BLaER1 treated with 17β-estradiol and CSF1 and Interleukin-3, amounts not matched to agents 10 nM and 100 nM (cell line): ENCODE measurements around the gene ZIC5.

Experiments
- H3K27ac ChIP-seq, 11 experiments: shearing (Covaris generic); formaldehyde crosslinking; 2 replicates each; pipeline ENCODE4 v1.8.1; 2022
- H3K27me3 ChIP-seq, 11 experiments: shearing (Covaris generic); formaldehyde crosslinking; 2 replicates each; pipeline ENCODE4 v1.8.1; 2022
- H3K36me3 ChIP-seq, 11 experiments: shearing (Covaris generic); formaldehyde crosslinking; 2 replicates each; pipeline ENCODE4 v1.8.1; 2022
- H3K4me1 ChIP-seq, 10 experiments: shearing (Covaris generic); formaldehyde crosslinking; 2 replicates each; pipeline ENCODE4 v1.8.1; 2022
- H3K4me2 ChIP-seq, 11 experiments: shearing (Covaris generic); formaldehyde crosslinking; 2 replicates each; pipeline ENCODE4 v1.8.1; 2022
- H3K4me3 ChIP-seq, 10 experiments: shearing (Covaris generic); formaldehyde crosslinking; 2 replicates each; pipeline ENCODE4 v1.8.1; 2022
- H3K9ac ChIP-seq, 11 experiments: shearing (Covaris generic); formaldehyde crosslinking; 2 replicates each; pipeline ENCODE4 v1.8.1; 2022
- H3K9me3 ChIP-seq, 11 experiments: shearing (Covaris generic); formaldehyde crosslinking; replicated peaks in 1 of 11; 2 replicates each; pipeline ENCODE4 v1.8.1; 2022
- H4K20me1 ChIP-seq, 11 experiments: shearing (Covaris generic); formaldehyde crosslinking; 2 replicates each; pipeline ENCODE4 v1.8.1; 2022
- Cebpa-rat ChIP-seq, 11 experiments: shearing (Covaris generic); IDR thresholded peaks; 2 replicates each; pipeline ENCODE4 v1.8.1; 2022

Gene ZIC5

DNA sequence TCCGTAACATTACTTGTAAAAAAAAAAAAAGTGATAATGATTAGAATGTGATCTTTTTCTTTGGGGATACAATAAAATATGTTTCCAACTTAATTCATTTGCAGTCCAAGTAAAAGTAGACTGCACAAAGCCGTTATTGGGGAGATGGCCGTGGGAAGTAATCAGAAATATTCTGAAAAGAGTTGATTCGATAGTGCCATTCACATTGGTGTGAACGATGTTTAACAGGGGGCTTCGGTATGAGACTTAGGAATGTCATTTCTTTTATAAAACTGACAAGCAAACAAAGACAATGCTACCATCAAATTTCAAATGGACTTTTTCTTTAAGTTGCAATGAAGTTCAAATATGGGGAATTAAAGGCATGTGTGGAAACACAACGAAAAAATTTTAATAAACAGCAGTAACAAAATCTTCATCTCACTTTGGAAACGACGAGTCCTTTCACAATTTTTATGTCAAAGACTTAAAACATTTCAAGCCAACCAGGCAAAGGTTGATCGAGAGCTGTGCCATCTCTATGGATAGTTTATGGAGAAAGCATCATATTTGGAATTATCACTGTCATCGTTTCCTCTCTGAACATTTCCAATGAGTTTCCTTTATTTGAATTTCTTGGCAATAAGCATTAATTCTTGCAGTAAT, 1.7 kb upstream of the ZIC5 start:
- H3K27me3 ChIP-seq, result peaks cover 99 to 100% (median 100%) of the 10 kb centered on the region in 11 experiments
- H3K4me1 ChIP-seq, result peaks cover 0 to 4% (median 0%) of the 10 kb centered on the region in 10 experiments; a peak in 3 of 20 replicates

DNA sequence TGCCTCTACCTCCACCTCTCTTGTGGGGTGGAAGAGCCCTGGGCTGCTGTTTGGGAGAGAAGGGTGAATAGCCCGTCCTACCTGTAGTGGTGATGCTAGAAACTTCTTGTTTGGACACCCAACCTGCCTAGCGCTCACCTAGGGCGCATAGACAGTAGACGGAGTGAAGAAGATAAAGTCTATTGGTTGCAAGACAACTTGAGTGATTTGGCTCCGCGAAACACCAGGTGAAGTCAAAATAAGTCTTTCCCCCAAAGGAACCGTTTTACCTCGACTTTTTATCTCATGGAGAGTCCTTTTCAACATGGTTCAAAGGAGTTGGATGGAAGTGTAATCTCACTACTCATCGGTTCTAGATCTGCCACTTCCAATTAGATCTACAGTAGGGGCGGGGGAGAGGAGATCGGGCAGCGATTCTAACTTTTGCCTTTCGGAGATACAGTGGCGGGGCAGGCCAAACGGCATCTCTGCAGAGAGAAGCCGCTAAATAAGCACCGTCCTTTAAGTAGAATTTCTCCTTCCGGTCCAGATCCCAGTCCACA, 694 bp upstream of the ZIC5 start:
- peaks cover 51 to 84% (median 71%) of the 10 kb centered on the region in 11 experiments for H3K9me3 ChIP-seq
- no peak overlapping the region for H3K4me2 ChIP-seq
- no peaks in the 10 kb centered on the region for H3K36me3 ChIP-seq
- TF ChIP-seq Cebpa-rat (IDR thresholded peaks at IDR 0.05), result no peak
- peaks cover 0 to 6% (median 0%) of the 10 kb centered on the region in 10 experiments; a peak in 1 of 20 replicates for H3K4me1 ChIP-seq
- no peak overlapping the region for H3K9ac ChIP-seq
- H3K27me3 ChIP-seq, result peaks cover 99 to 100% (median 100%) of the 10 kb centered on the region in 11 experiments
- H3K4me3 ChIP-seq, result peak overlapping the region in 6 of 10 experiments; percentile 4 to 42 (median 14); a peak in 4 of 20 replicates
- H4K20me1 ChIP-seq, result peaks cover 0 to 64% (median 40%) of the 10 kb centered on the region in 11 experiments; a peak in 16 of 22 replicates
- no peak overlapping the region for H3K27ac ChIP-seq

More for the DNA sequence above, 1.7 kb upstream of the ZIC5 start:
- Histone ChIP-seq H3K27ac (no peak overlapping the region), H3K9ac (no peak overlapping the region), H3K4me2 (no peak overlapping the region), H3K36me3 (no peaks in the 10 kb centered on the region), H4K20me1 (peaks cover 0 to 64% (median 39%) of the 10 kb centered on the region in 11 experiments; a peak in 16 of 22 replicates), H3K9me3 (peaks cover 47 to 77% (median 68%) of the 10 kb centered on the region in 11 experiments), H3K4me3 (no peak overlapping the region)
- no peak for TF ChIP-seq Cebpa-rat (IDR thresholded peaks at IDR 0.05)

DNA sequence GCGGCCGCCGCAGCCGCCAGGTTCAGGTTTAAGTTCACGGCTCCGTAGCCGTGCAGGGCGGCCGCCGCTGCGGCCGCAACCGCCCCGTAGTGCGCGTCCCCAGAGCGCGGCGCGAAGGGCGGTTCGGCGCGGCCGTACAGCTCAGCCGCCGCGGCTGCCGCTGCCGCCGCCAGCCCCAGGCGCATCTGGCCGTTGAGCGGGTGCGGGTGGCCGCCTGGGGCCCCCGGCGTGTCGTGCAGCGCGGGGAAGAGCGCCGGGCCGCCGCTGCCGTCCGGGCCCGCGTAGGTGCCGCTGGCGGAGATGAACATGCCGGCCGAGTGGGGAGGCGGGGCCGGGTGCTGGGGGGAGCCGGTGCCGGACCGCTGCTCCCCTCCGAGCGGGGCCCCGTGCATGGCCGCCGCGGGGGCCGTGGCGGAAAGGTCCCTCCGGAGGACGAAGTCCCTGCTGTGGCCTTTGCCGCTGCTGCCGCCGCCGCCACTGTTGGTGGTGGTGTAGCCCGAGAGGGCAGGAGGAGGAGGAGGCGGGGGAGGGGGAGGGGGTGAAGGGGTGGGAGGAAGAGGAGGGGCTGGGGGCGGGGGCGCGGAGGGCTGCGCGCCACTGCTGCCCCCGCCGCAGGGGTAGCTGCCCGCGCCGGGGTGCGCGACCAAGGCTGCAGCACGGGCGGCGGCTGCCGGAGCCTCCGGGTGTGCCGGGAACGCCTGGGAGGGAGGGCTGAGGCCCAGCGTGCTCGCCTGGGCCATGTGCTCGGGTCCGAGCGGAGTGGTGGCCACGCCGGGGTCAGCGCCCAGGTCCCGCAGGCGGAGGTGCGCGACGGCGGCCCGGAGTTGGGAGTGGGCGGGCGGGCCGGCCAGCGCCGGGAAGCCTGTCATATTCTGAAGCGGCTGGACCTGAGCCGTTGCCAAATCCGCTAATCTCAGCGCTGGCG, 654 bp downstream of the ZIC5 start:
- Histone ChIP-seq H3K4me2 (no peak overlapping the region), H3K27me3 (peaks cover 99 to 100% (median 100%) of the 10 kb centered on the region in 11 experiments), H3K27ac (no peak overlapping the region), H4K20me1 (peaks cover 0 to 64% (median 44%) of the 10 kb centered on the region in 11 experiments; a peak in 16 of 22 replicates), H3K9ac (no peak overlapping the region), H3K4me1 (peaks cover 0 to 6% (median 0%) of the 10 kb centered on the region in 10 experiments; a peak in 1 of 20 replicates), H3K36me3 (no peaks in the 10 kb centered on the region), H3K9me3 (peaks cover 51 to 77% (median 65%) of the 10 kb centered on the region in 11 experiments), H3K4me3 (peak overlapping the region in 1 of 10 experiments; percentile 34; a peak in 1 of 20 replicates)
- TF ChIP-seq Cebpa-rat (IDR thresholded peaks at IDR 0.05), result no peak

DNA sequence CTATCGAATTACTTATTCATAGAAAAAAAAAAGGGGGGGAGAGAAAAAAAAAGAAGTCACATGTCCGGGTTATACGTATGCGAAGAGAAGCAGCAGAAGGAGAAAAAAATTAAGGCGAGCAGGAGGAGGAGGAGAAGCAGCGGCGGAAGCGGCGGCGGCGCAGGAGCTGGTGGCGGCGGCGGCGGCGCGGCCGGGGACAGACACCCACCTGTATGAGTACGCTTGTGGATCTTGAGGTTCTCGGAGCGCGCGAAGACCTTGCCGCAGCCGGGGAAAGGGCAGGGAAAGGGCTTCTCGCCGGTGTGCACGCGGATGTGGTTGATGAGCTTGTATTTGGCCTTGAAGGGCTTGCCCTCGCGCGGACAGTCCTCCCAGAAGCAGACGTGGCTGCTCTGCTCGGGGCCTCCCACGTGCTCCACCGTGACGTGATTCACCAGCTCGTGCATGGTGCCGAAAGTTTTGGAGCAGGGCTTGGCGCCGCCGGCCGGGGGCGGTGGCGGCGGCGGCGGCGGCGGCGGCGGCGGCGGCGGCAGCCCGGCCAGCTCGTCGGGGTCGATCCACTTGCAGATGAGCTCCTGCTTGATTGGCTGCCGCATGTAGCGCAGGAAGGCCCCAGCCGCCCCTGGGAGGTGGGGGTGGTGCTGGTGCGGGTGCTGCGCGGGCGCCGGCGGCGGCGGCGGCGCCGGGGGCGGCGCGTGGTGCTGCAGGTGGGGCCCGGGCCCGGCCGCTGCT, 1.5 kb downstream of the ZIC5 start:
- H4K20me1 ChIP-seq, result peaks cover 0 to 64% (median 35%) of the 10 kb centered on the region in 11 experiments; a peak in 16 of 22 replicates
- peaks cover 0 to 6% (median 0%) of the 10 kb centered on the region in 10 experiments; a peak in 1 of 20 replicates for H3K4me1 ChIP-seq
- peaks cover 45 to 69% (median 57%) of the 10 kb centered on the region in 11 experiments for H3K9me3 ChIP-seq
- H3K4me3 ChIP-seq, result peak overlapping the region in 2 of 10 experiments; percentile 18 to 35; a peak in 2 of 20 replicates
- no peak overlapping the region for H3K9ac ChIP-seq
- TF ChIP-seq Cebpa-rat (IDR thresholded peaks at IDR 0.05), result no peak
- H3K4me2 ChIP-seq, result no peak overlapping the region
- no peaks in the 10 kb centered on the region for H3K36me3 ChIP-seq
- H3K27ac ChIP-seq, result no peak overlapping the region
- H3K27me3 ChIP-seq, result peaks cover 99 to 100% (median 100%) of the 10 kb centered on the region in 11 experiments

DNA sequence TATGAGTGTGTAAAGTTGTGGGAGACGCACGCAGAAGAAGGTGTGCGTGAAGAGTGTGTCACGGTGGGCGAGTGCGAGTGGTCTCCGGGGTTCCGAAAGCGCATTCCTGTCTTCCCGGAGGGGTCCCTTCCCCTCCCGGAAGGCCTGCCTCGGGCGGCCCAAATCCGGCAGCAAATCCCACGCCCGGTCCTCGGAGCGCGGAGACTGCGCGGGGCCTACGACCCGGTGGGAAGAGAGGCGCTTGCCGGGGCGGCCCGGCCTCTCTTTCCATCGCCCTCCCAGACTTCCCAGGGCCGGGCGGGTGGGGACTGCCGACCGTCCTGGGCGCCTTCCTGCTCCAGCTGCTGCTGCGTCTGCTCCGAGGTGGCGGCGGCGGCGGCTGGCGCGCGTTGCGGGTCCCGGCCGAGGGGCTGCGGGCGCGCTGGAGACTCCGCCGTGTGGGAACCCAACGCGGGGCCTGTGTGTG, 2.1 kb downstream of the ZIC5 start:
- Histone ChIP-seq H3K9me3 (peaks cover 45 to 63% (median 51%) of the 10 kb centered on the region in 11 experiments), H3K4me2 (no peak overlapping the region), H3K4me3 (peak overlapping the region in 2 of 10 experiments; percentile 18 to 47; a peak in 4 of 20 replicates), H3K4me1 (peaks cover 0 to 6% (median 0%) of the 10 kb centered on the region in 10 experiments; a peak in 1 of 20 replicates), H3K27me3 (peaks cover 99 to 100% (median 100%) of the 10 kb centered on the region in 11 experiments), H3K36me3 (no peaks in the 10 kb centered on the region), H3K27ac (no peak overlapping the region), H3K9ac (no peak overlapping the region), H4K20me1 (peaks cover 0 to 61% (median 30%) of the 10 kb centered on the region in 11 experiments; a peak in 16 of 22 replicates)
- no peak for TF ChIP-seq Cebpa-rat (IDR thresholded peaks at IDR 0.05)

DNA sequence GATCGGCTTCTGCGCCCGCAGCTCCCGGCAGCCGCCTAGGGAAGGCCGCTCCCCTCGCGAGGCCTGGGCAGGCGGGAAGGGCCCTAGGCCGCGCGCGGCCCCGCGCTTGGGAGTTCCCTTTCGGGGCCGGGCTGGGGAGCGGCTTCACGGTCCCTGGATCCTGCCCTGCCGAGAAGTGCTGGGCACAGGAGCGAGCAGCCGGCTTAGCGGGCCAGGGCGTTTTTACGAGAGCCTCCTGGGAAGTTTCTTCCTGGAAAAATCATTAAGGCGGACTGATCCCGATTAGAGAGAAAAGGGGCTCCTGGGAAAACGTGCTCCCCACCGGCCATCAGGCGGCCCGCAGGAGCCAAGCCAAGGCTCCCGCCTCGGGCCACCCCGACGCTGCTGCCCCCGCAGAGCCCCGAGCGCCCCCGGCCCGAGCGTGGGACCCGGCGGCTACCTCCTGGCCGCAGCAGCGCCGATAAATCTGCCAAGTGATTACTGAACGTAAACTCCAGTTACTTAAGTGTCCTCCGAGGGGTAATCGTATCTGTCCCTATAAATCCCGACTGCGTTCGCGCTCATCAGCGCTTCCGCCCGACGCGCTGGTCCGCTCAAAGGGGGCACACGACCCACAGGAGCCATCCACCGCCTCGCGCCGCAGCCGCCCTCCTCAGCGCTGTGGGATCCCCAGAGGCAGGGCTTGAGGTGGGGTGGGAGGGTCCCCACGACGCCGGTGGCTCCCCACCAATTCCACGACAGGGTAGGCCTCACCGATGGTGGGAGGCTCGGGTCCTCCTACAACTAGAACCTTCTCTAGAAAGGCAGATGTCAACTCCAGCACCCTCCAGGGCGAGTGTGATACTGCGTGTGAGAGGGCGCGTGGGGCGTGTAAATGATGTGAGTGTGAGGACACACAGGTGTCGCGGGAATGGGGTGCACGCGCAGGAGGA, 2.8 kb downstream of the ZIC5 start:
- TF ChIP-seq Cebpa-rat (IDR thresholded peaks at IDR 0.05), result no peak
- H3K4me3 ChIP-seq, result peak overlapping the region in 9 of 10 experiments; percentile 6 to 47 (median 19); a peak in 14 of 20 replicates
- H3K9ac ChIP-seq, result no peak overlapping the region
- H3K27ac ChIP-seq, result no peak overlapping the region
- no peaks in the 10 kb centered on the region for H3K36me3 ChIP-seq
- H4K20me1 ChIP-seq, result peaks cover 0 to 60% (median 27%) of the 10 kb centered on the region in 11 experiments; a peak in 16 of 22 replicates
- peaks cover 45 to 56% (median 50%) of the 10 kb centered on the region in 11 experiments for H3K9me3 ChIP-seq
- peaks cover 0 to 6% (median 0%) of the 10 kb centered on the region in 10 experiments; a peak in 1 of 20 replicates for H3K4me1 ChIP-seq
- peaks cover 99 to 100% (median 100%) of the 10 kb centered on the region in 11 experiments for H3K27me3 ChIP-seq
- peak overlapping the region in 6 of 11 experiments; percentile 3 to 74 (median 38); a peak in 9 of 22 replicates for H3K4me2 ChIP-seq
